Measurements from ENCODE around the gene NLRC3.

NLRC3 gene

GRCh38 chr16:3554351-3554928 lies 22.8 kb downstream of the NLRC3 start:
- TF ChIP-seq CTCF (IDR thresholded peaks at IDR 0.05; ENCODE audit: low read depth, low read length) = no peak
- no peak overlapping the region for H3K4me3 ChIP-seq (ENCODE audit: low read depth, low read length)

- no peak overlapping the region for H3K4me3 ChIP-seq (ENCODE audit: low read depth, low read length)
- TF ChIP-seq CTCF (IDR thresholded peaks at IDR 0.05; ENCODE audit: low read depth, low read length) = no peak
Measured at GRCh38 chr16:3553138-3553923, 23.9 kb downstream of the NLRC3 start.

DNA sequence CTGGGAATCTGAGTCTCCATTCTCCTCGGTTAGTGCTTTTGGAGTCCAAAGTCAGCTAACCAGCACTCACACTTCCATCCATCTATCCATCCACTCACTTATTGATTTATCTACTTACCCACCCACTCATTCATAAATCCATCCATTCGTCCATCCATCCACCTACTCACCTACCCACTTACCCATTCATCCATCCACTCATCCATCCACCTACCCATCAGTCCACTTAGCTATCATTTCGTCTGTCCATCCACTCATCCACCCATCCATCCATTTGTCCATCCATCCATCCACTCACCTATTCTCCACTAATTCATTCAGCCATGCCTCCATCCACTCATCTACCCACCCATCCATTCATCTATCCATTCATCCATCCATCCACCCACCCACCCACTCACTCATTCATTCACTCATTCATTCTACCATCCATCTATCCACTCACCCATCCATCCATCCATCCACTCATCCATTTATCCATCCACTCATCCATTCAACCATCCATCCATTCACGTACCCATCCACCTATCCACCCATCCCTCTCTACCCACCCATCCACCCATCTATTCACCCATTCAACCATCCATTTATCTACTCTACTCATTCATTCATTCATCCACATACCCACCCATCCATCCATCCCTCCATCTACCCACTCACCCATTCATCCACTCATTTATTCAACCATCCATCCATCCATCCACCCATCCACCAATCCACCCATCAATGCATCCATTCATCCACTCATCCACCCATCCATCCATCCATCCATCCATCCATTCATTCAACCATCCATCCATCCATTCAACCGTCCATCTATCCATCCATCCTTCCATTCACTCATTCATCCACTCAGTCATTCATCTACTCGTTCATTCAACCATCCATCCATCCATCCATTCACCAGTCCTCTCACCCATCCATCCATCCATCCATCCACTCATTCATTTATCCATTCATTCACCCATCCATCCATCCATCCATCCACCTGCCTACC lies 26.1 kb downstream of the NLRC3 start:
- H3K4me3 ChIP-seq (ENCODE audit: low read depth, low read length) = no peak overlapping the region
- no peak for TF ChIP-seq CTCF (IDR thresholded peaks at IDR 0.05; ENCODE audit: low read depth, low read length)

DNA sequence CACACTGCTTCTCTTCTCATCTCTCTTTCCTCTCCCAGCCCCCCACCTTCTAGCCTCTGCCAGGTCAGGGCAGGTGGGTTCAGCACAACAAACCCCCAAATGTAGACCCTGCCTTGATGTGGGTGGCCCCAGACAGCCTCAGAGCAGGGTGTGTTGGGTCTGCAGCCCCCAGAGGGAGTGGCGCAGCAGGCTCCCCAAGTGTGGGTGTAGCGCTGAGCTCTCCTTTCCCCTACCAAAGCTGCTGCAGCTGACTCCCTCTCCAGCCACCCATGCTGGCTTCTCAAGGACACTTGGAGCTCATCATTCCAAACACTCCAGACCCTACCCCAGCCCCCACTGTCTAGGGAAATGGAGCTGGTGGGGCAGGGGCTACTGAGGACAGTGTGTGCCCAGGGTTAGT lies 27.3 kb downstream of the NLRC3 start:
- no peak overlapping the region for H3K4me3 ChIP-seq (ENCODE audit: low read depth, low read length)
- no peak for TF ChIP-seq CTCF (IDR thresholded peaks at IDR 0.05; ENCODE audit: low read depth, low read length)

DNA sequence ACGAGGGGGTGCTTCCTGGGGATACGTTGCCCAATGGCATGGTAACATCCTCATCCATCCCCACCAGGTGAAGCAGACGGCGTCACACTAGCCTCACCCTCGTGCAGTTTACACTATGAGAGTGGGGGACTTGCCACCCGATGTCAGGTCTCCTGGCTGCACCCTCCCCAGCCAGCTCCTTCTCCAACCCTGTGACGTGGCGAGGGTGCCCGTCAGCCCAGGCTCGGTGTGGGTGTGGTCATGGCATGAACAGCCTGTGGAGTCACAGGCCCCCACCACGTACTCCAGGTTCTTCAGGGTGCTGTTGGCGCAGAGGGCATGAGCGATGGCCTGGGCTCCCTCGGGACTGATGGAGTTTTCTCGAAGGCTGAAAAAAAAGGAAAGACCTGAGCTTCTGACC lies 28.3 kb downstream of the NLRC3 start:
- H3K4me3 ChIP-seq (ENCODE audit: low read depth, low read length) = no peak overlapping the region
- no peak for TF ChIP-seq CTCF (IDR thresholded peaks at IDR 0.05; ENCODE audit: low read depth, low read length)

DNA sequence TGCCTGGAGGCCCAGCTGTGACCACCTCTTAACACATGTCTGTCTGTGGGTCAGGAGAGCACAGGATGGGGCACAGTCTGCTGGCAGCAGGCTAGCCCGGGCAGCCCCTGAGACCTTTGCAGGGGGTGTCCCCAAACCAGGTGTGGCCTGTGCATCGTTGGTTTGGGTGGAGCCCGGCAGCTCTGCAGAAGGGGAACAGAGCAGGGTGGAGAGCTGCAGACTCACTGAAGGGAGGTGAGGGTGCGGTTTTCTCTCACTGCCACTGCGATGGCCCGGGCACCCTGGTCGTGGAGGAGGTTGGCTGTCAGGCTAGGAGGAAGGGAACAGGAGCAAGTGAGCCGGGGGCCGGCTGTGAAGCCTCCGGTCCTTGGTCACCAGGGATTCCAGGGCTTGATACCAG lies 28.8 kb downstream of the NLRC3 start:
- TF ChIP-seq CTCF (IDR thresholded peaks at IDR 0.05; ENCODE audit: low read depth, low read length) = no peak
- H3K4me3 ChIP-seq (ENCODE audit: low read depth, low read length) = no peak overlapping the region

All from WI38 (cell line).